WTC11 (cell line): Measurements from ENCODE around the gene NINL. TPM values are rescaled to one million over a fixed set of nuclear protein-coding genes. Genes with fewer than 3 reads are reported as not detected.

Experiments
- ATAC-seq: fragments of 200-7000 bp; cut with Tn5 transposase; 2 replicates; pipeline ENCODE4 v1.10.0; 2021; ENCODE audit warnings: mild to moderate bottlenecking, moderate library complexity
- CTCF ChIA-PET: fragments of 300-600 bp; sonication (Branson Sonifier 250); formaldehyde crosslinking; loops from one replicate; lab custom pipeline; 2021; ENCODE audit warnings: antibody characterized with exemption; lab: Charles Lee
- POLR2A ChIA-PET: fragments of 350-600 bp; sonication (Branson Sonifier 250); formaldehyde crosslinking; loops from one replicate; lab custom pipeline; 2021; ENCODE audit warnings: antibody characterized with exemption; lab: Charles Lee
- DNase-seq: peaks from one replicate; pipeline ENCODE4 v3.0.0; 2021; ENCODE audit warnings: low spot score
- H3K27ac Mint-ChIP-seq: 2 replicates; pipeline ENCODE4 v1.8.0; 2021; ENCODE audit warnings: mixed read lengths
- H3K27me3 Mint-ChIP-seq: 2 replicates; pipeline ENCODE4 v1.8.0; 2021; ENCODE audit warnings: low read depth, mild to moderate bottlenecking, moderate library complexity, mixed read lengths
- H3K36me3 Mint-ChIP-seq: 2 replicates; pipeline ENCODE4 v1.8.0; 2021; ENCODE audit warnings: mixed read lengths
- H3K4me1 Mint-ChIP-seq: 2 replicates; pipeline ENCODE4 v1.8.0; 2022; ENCODE audit warnings: mixed read lengths
- H3K4me3 Mint-ChIP-seq: 2 replicates; pipeline ENCODE4 v1.8.0; 2021; ENCODE audit warnings: mild to moderate bottlenecking, moderate library complexity, mixed read lengths
- H3K9me3 Mint-ChIP-seq: 2 replicates; pipeline ENCODE4 v1.8.0; 2021; ENCODE audit warnings: mixed read lengths
- ATF6 ChIP-seq: sonication (generic); formaldehyde crosslinking; IDR thresholded peaks from 2 replicates; pipeline ENCODE4 v1.8.1; 2023; ENCODE audit warnings: mild to moderate bottlenecking, missing genetic modification reagents
- ETV6 ChIP-seq: sonication (generic); formaldehyde crosslinking; IDR thresholded peaks from 2 replicates; pipeline ENCODE4 v1.8.1; 2022; ENCODE audit warnings: mild to moderate bottlenecking, missing genetic modification reagents
- FOXP1 ChIP-seq: sonication (generic); formaldehyde crosslinking; IDR thresholded peaks from 2 replicates; pipeline ENCODE4 v1.8.0; 2022; ENCODE audit warnings: missing genetic modification reagents, mild to moderate bottlenecking, moderate library complexity, borderline replicate concordance
- HMGA2 ChIP-seq: fragments of 250-450 bp; sonication (Bioruptor Pico); IDR thresholded peaks from 2 replicates; pipeline ENCODE4 v1.4.0; 2021; ENCODE audit warnings: mild to moderate bottlenecking, moderate library complexity
- IRF2 ChIP-seq: sonication (generic); formaldehyde crosslinking; IDR thresholded peaks from 2 replicates; pipeline ENCODE4 v1.8.0; 2022; ENCODE audit warnings: low read depth, missing genetic modification reagents, borderline replicate concordance
- JUN ChIP-seq: sonication (generic); formaldehyde crosslinking; IDR thresholded peaks from 2 replicates; pipeline ENCODE4 v1.8.0; 2023; ENCODE audit warnings: mild to moderate bottlenecking, missing genetic modification reagents
- MLX ChIP-seq: sonication (generic); formaldehyde crosslinking; IDR thresholded peaks from 2 replicates; pipeline ENCODE4 v1.8.1; 2023; ENCODE audit warnings: mild to moderate bottlenecking, missing genetic modification reagents, moderate library complexity
- RELA ChIP-seq: sonication (generic); formaldehyde crosslinking; IDR thresholded peaks from 2 replicates; pipeline ENCODE4 v1.8.1; 2022; ENCODE audit warnings: missing genetic modification reagents, mild to moderate bottlenecking, borderline replicate concordance
- TP53 ChIP-seq: sonication (generic); formaldehyde crosslinking; IDR thresholded peaks from 2 replicates; pipeline ENCODE4 v1.8.1; 2023; ENCODE audit warnings: mild to moderate bottlenecking, missing genetic modification reagents
- ZNF512 ChIP-seq: sonication (generic); formaldehyde crosslinking; IDR thresholded peaks from 2 replicates; pipeline ENCODE4 v1.8.1; 2022; ENCODE audit warnings: missing genetic modification reagents, borderline replicate concordance
- ZNF532 ChIP-seq: fragments of 250-450 bp; sonication (Bioruptor Pico); IDR thresholded peaks from 2 replicates; pipeline ENCODE4 v1.9.0; 2021; ENCODE audit warnings: mild to moderate bottlenecking, borderline replicate concordance
- ZNF671 ChIP-seq: fragments of 250-450 bp; sonication (Bioruptor Pico); IDR thresholded peaks from 2 replicates; pipeline ENCODE4 v1.8.0; 2021; ENCODE audit warnings: mild to moderate bottlenecking
- total RNA-seq: library from RNA; stranded (reverse); gene quantifications from 3 replicates; pipeline ENCODE4 v1.2.3, GENCODE V29; 2021
- TF ChIP-seq, protein P1 (sequence below): sonication (generic); formaldehyde crosslinking; IDR thresholded peaks from 2 replicates; pipeline ENCODE4 v1.8.0; 2023; ENCODE audit warnings: missing genetic modification reagents, mild to moderate bottlenecking, borderline replicate concordance
- TF ChIP-seq, protein P2 (sequence below): fragments of 200-600 bp; IDR thresholded peaks from 2 replicates; pipeline ENCODE4 v1.8.0; 2022; ENCODE audit warnings: antibody characterized with exemption
- TF ChIP-seq, protein P3 (sequence below): fragments of 250-450 bp; sonication (Bioruptor Pico); IDR thresholded peaks from 2 replicates; pipeline ENCODE4 v1.9.0; 2021; ENCODE audit warnings: mild to moderate bottlenecking
- TF ChIP-seq, protein P4 (sequence below): fragments of 250-450 bp; sonication (Bioruptor Pico); conservative IDR thresholded peaks from 2 replicates; pipeline ENCODE4 v1.9.0; 2021; ENCODE audit warnings: mild to moderate bottlenecking
- TF ChIP-seq, protein P5 (sequence below): sonication (generic); formaldehyde crosslinking; IDR thresholded peaks from 2 replicates; pipeline ENCODE4 v1.8.1; 2022; ENCODE audit warnings: mild to moderate bottlenecking, missing genetic modification reagents, moderate library complexity, borderline replicate concordance

Gene NINL
- total RNA-seq, 1 experiment from 2014 or later, result 36.0 TPM

DNA sequence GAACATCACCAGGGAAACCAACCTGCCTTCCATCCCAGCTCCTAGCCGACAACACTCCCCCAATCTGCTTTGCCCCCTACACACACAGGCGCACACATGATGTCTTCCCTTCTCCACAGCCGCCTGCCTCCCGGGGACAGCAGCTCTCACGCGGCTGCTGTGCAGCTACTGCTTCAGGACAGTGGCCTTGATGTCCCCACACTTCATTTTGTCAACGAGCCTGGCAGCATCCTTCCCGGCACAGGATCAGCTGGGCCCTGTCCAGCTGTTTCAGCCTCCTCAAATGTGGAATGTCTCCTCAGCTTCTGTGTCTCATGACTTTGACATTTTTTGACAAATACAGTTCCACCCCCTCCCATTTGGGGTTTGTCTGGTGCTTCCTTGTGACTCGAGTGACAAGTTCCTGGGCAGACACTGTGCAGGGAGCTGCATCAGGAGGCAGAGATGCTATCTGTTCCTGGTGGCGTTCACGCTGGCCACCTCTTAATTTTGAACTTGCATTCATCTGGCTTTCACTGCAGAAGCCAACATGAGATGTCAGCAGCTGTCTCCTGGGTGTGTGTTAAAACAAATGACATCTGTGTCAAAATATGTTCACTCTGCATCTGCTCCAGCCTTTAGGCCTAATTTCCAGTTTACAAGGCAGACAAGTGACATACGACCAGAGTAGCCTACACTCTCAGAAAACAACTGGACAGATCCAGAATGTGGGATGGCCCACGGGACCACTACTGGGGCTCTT lies 120.7 kb downstream of the NINL start:
- H3K4me1 Mint-ChIP-seq, result no peaks in the 10 kb centered on the region; the same call in 1 of the 2 replicates
- H3K4me3 Mint-ChIP-seq, result no peak overlapping the region
- H3K9me3 Mint-ChIP-seq, result no peaks in the 10 kb centered on the region
- peaks cover 38% of the 10 kb centered on the region for H3K36me3 Mint-ChIP-seq
- DNase-seq, result no peak
- POLR2A ChIA-PET, result no interaction called here
- no peak overlapping the region for H3K27ac Mint-ChIP-seq
- no peaks in the 10 kb centered on the region; the same call in 1 of the 2 replicates for H3K27me3 Mint-ChIP-seq
- no peak for ATAC-seq
- CTCF ChIA-PET, result no interaction called here
- TF ChIP-seq, protein P1, sequence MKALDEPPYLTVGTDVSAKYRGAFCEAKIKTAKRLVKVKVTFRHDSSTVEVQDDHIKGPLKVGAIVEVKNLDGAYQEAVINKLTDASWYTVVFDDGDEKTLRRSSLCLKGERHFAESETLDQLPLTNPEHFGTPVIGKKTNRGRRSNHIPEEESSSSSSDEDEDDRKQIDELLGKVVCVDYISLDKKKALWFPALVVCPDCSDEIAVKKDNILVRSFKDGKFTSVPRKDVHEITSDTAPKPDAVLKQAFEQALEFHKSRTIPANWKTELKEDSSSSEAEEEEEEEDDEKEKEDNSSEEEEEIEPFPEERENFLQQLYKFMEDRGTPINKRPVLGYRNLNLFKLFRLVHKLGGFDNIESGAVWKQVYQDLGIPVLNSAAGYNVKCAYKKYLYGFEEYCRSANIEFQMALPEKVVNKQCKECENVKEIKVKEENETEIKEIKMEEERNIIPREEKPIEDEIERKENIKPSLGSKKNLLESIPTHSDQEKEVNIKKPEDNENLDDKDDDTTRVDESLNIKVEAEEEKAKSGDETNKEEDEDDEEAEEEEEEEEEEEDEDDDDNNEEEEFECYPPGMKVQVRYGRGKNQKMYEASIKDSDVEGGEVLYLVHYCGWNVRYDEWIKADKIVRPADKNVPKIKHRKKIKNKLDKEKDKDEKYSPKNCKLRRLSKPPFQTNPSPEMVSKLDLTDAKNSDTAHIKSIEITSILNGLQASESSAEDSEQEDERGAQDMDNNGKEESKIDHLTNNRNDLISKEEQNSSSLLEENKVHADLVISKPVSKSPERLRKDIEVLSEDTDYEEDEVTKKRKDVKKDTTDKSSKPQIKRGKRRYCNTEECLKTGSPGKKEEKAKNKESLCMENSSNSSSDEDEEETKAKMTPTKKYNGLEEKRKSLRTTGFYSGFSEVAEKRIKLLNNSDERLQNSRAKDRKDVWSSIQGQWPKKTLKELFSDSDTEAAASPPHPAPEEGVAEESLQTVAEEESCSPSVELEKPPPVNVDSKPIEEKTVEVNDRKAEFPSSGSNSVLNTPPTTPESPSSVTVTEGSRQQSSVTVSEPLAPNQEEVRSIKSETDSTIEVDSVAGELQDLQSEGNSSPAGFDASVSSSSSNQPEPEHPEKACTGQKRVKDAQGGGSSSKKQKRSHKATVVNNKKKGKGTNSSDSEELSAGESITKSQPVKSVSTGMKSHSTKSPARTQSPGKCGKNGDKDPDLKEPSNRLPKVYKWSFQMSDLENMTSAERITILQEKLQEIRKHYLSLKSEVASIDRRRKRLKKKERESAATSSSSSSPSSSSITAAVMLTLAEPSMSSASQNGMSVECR (CRISPR knock-in tag), result no peak
- TF ChIP-seq IRF2 (CRISPR knock-in tag) (no peak), ZNF532 (CRISPR knock-in tag) (no peak), JUN (CRISPR knock-in tag) (no peak), FOXP1 (no peak), TP53 (no peak), ATF6 (CRISPR knock-in tag) (no peak), ETV6 (CRISPR knock-in tag) (no peak), ZNF512 (no peak), ZNF671 (CRISPR knock-in tag) (no peak), MLX (no peak), HMGA2 (no peak), RELA (CRISPR knock-in tag) (no peak)
- TF ChIP-seq, protein P2, sequence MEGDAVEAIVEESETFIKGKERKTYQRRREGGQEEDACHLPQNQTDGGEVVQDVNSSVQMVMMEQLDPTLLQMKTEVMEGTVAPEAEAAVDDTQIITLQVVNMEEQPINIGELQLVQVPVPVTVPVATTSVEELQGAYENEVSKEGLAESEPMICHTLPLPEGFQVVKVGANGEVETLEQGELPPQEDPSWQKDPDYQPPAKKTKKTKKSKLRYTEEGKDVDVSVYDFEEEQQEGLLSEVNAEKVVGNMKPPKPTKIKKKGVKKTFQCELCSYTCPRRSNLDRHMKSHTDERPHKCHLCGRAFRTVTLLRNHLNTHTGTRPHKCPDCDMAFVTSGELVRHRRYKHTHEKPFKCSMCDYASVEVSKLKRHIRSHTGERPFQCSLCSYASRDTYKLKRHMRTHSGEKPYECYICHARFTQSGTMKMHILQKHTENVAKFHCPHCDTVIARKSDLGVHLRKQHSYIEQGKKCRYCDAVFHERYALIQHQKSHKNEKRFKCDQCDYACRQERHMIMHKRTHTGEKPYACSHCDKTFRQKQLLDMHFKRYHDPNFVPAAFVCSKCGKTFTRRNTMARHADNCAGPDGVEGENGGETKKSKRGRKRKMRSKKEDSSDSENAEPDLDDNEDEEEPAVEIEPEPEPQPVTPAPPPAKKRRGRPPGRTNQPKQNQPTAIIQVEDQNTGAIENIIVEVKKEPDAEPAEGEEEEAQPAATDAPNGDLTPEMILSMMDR, result no peak
- TF ChIP-seq, protein P3, sequence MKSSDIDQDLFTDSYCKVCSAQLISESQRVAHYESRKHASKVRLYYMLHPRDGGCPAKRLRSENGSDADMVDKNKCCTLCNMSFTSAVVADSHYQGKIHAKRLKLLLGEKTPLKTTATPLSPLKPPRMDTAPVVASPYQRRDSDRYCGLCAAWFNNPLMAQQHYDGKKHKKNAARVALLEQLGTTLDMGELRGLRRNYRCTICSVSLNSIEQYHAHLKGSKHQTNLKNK (CRISPR knock-in tag), result no peak
- TF ChIP-seq, protein P4, sequence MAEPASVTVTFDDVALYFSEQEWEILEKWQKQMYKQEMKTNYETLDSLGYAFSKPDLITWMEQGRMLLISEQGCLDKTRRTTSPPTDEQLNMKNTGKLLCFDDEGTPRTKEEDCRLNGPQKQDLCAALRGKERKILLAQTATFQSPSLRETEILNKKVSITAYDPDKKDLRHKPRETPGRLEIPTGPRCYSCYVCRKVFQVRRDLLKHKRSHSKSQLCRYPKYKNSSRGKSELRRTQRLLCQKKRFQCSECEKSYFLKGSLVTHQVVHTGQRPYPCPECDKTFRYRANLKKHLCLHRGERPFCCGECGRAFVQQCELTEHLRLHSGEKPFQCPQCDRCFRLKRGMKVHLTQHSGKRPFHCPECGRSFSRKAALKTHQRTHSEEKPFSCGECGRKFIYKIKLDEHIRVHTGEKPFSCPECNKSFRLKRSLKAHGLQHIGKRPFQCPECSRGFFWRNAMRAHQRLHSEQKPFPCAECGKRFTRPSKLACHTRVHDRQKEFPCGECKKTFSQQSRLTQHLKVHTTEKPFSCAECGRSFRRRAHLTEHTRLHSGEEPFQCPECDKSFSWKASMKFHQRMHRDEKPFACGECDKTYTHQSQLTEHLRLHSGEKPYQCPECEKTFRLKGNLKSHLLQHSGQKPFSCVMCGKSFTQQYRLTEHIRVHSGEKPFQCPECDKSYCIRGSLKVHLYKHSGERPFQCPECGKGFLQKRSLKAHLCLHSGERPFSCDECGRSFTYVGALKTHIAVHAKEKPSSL (CRISPR knock-in tag), result no peak
- TF ChIP-seq, protein P5, sequence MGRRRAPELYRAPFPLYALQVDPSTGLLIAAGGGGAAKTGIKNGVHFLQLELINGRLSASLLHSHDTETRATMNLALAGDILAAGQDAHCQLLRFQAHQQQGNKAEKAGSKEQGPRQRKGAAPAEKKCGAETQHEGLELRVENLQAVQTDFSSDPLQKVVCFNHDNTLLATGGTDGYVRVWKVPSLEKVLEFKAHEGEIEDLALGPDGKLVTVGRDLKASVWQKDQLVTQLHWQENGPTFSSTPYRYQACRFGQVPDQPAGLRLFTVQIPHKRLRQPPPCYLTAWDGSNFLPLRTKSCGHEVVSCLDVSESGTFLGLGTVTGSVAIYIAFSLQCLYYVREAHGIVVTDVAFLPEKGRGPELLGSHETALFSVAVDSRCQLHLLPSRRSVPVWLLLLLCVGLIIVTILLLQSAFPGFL (CRISPR knock-in tag), result no peak
